ENCODE data around the gene ENO1.
"Not testable (repeated sequence)": the region's sequence is repeated elsewhere in the genome, so short reads cannot be mapped to it uniquely, and the experiment has no call there.

ENO1 gene

DNA sequence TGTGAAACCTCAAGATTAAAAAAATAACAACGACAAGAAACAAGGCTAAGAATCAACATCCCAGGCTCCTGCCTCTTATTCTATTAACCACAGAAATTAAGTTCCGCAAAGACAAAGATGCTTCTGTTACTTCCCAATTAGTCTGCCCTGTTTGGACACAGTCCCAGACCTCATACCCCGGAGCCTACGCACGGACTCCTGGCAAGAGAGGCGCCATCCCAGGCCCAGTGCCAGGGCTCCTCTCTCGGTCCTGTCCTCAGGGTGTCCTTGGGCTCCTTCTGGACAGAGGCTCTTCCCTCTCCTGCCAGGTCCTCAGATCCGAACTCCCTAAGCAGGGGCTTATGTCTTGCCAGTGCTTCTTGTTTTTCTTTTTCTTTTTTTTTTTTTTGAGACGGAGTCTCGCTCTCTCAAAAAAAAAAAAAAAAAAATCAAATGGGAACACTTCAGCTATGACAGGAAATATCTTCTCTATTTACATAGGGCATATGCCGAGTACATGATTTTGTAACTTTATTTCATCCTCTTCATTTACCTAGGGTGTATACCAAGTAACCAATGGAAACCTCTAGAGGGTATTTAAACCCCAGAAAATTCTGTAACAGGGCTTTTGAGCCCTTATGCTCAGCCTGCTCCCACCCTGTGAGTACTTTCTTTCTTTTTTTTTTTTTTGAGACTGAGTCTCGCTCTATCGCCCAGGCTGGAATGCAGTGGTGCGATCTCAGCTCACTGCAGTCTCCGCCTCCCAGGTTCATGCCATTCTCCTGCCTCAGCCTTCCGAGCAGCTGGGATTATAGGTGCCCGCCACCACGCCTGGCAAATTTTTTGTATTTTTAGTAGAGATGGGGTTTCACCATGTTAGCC lies 11.7 kb upstream of the ENO1 start:
- peak overlapping the region; percentile 40 for H2AK5ac ChIP-seq (ENCODE audit: low read depth, low read length)
- no peak overlapping the region for H3K4me3 ChIP-seq (ENCODE audit: low read length in 2 of 2)
- no peak overlapping the region for H4K91ac ChIP-seq (ENCODE audit: low read depth, low read length, poor library complexity)
- H3K79me1 ChIP-seq (ENCODE audit: low read depth, low read length): no peaks in the 10 kb centered on the region
- no peak overlapping the region for H3K4ac ChIP-seq (ENCODE audit: low read length)
- H2BK120ac ChIP-seq (ENCODE audit: low read depth, low read length): no peak overlapping the region
- no peak for DNase-seq (ENCODE audit: low spot score)
- no peak overlapping the region for H3K27ac ChIP-seq (replicated peaks; ENCODE audit: low read length)
- no peak overlapping the region for H2BK12ac ChIP-seq (ENCODE audit: low read length)
- H3K23ac ChIP-seq (ENCODE audit: low read depth, low read length, poor library complexity): no peak overlapping the region
- no peak overlapping the region for H2AFZ ChIP-seq (ENCODE audit: low read length)
- H2BK15ac ChIP-seq (ENCODE audit: low read length): no peak overlapping the region
- no CpG with 5 or more reads among the region's 18 CpGs for WGBS, 2 donors (ENCODE audit: extremely low coverage in 2 of 2, insufficient read length in 2 of 2, insufficient replicate concordance in 1 of 2)
- H3K14ac ChIP-seq (ENCODE audit: low read length): no peak overlapping the region
- H3K4me2 ChIP-seq (ENCODE audit: insufficient read depth, low read length, poor library complexity, severe bottlenecking): no peak overlapping the region
- no peak overlapping the region for H3K9ac ChIP-seq (ENCODE audit: low read depth, low read length, poor library complexity)
- H2BK5ac ChIP-seq (ENCODE audit: low read length): no peak overlapping the region
- H4K8ac ChIP-seq (ENCODE audit: low read depth, low read length): no peak overlapping the region
- H3K36me3 ChIP-seq (replicated peaks in 1 of 2; ENCODE audit: control insufficient read depth in 2 of 2, insufficient read depth in 2 of 2, low read length in 2 of 2): no peaks in the 10 kb centered on the region
- H3K18ac ChIP-seq (ENCODE audit: low read length): peak overlapping the region; percentile 92
- peaks cover 0 to 3% (median 0%) of the 10 kb centered on the region in 3 experiments for H3K27me3 ChIP-seq (ENCODE audit: control insufficient read depth in 3 of 3, insufficient read depth in 3 of 3, low read depth in 1 of 3, low read length in 3 of 3)
- no peaks in the 10 kb centered on the region for H3K9me3 ChIP-seq (replicated peaks in 1 of 2; ENCODE audit: control insufficient read depth in 2 of 2, insufficient read depth in 1 of 2, low read depth in 1 of 2, low read length in 2 of 2)
- H3K4me1 ChIP-seq (ENCODE audit: control insufficient read depth in 2 of 2, insufficient read depth in 1 of 2, low read depth in 1 of 2, low read length in 2 of 2): peaks cover 0 to 8% of the 10 kb centered on the region in 2 donors

DNA sequence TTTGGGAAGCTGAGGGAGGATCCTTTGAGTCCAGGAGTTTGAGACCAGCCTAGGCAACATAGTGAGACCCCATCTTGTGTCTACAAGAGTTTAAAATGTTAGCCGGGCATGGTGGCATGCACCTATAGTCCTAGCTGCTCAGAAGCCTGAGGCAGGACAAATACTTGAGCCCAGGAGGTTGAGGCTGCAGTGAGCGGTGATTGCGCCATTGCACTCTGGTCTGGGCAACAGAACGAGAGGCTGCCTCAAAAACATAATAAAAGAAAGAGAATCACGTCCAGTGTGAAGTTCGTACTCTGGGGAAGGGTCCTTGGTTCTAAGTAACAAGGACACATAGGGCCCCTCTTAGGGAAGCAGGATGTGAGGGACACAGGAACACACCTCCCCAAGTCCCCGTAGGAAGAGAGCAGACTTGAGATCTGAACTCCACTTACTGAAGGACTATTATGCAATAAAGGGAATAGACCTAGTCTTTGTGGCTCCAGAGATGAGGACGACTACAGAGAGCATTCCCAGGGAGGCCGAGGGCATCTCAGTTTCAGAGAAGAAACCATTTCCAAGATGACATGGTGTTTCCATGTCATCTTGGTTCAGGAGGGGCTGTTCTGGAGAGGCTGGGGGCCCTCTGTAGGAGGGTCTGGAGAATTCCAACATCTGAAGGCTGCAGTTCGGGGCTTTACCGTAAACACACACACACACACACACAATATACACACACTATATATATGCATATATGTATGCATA lies 10.8 kb upstream of the ENO1 start:
- H4K8ac ChIP-seq (ENCODE audit: low read depth, low read length): no peak overlapping the region
- no peak overlapping the region for H2BK15ac ChIP-seq (ENCODE audit: low read length)
- H3K23ac ChIP-seq (ENCODE audit: low read depth, low read length, poor library complexity): no peak overlapping the region
- no peaks in the 10 kb centered on the region for H3K27me3 ChIP-seq (ENCODE audit: control insufficient read depth in 3 of 3, insufficient read depth in 3 of 3, low read depth in 1 of 3, low read length in 3 of 3)
- no peak overlapping the region for H2BK120ac ChIP-seq (ENCODE audit: low read depth, low read length)
- no peak overlapping the region for H2BK5ac ChIP-seq (ENCODE audit: low read length)
- no peak overlapping the region for H4K91ac ChIP-seq (ENCODE audit: low read depth, low read length, poor library complexity)
- H3K9me3 ChIP-seq (replicated peaks in 1 of 2; ENCODE audit: control insufficient read depth in 2 of 2, insufficient read depth in 1 of 2, low read depth in 1 of 2, low read length in 2 of 2): no peaks in the 10 kb centered on the region
- H3K79me1 ChIP-seq (ENCODE audit: low read depth, low read length): no peaks in the 10 kb centered on the region
- H3K27ac ChIP-seq (replicated peaks; ENCODE audit: low read length): no peak overlapping the region
- no peak overlapping the region for H2BK12ac ChIP-seq (ENCODE audit: low read length)
- H2AK5ac ChIP-seq (ENCODE audit: low read depth, low read length): no peak overlapping the region
- H3K14ac ChIP-seq (ENCODE audit: low read length): no peak overlapping the region
- H3K4me3 ChIP-seq (ENCODE audit: low read length in 2 of 2): no peak overlapping the region
- WGBS, 2 donors (ENCODE audit: extremely low coverage in 2 of 2, insufficient read length in 2 of 2, insufficient replicate concordance in 1 of 2): no CpG with 5 or more reads among the region's 11 CpGs
- no peak overlapping the region for H3K4me2 ChIP-seq (ENCODE audit: insufficient read depth, low read length, poor library complexity, severe bottlenecking)
- H3K9ac ChIP-seq (ENCODE audit: low read depth, low read length, poor library complexity): no peak overlapping the region
- no peak overlapping the region for H3K4ac ChIP-seq (ENCODE audit: low read length)
- H3K18ac ChIP-seq (ENCODE audit: low read length): no peak overlapping the region
- no peak for DNase-seq (ENCODE audit: low spot score)
- H2AFZ ChIP-seq (ENCODE audit: low read length): no peak overlapping the region
- peaks cover 0 to 8% of the 10 kb centered on the region in 2 donors for H3K4me1 ChIP-seq (ENCODE audit: control insufficient read depth in 2 of 2, insufficient read depth in 1 of 2, low read depth in 1 of 2, low read length in 2 of 2)
- H3K36me3 ChIP-seq (replicated peaks in 1 of 2; ENCODE audit: control insufficient read depth in 2 of 2, insufficient read depth in 2 of 2, low read length in 2 of 2): no peaks in the 10 kb centered on the region

DNA sequence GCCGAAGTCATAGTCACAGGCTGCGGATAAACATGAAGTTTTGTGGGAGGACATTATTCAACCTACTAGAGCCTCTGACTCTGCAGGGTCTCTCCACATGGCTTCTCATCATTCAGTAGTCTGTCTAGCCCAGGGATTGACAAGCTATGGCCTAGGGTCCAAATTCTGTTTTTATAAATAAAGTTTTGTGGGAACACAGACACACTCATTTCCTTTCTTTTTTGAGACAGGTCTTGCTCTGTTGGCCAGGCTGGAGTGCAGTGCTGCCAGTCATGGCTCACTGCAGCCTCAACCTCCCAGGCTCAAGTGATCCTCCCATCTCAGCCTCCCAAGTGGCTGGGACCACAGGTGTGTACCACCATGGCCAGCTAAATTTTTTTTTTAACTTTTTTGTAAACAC lies 8.1 kb upstream of the ENO1 start:
- no CpG with 5 or more reads among the region's 2 CpGs for WGBS, 2 donors (ENCODE audit: extremely low coverage in 2 of 2, insufficient read length in 2 of 2, insufficient replicate concordance in 1 of 2)

DNA sequence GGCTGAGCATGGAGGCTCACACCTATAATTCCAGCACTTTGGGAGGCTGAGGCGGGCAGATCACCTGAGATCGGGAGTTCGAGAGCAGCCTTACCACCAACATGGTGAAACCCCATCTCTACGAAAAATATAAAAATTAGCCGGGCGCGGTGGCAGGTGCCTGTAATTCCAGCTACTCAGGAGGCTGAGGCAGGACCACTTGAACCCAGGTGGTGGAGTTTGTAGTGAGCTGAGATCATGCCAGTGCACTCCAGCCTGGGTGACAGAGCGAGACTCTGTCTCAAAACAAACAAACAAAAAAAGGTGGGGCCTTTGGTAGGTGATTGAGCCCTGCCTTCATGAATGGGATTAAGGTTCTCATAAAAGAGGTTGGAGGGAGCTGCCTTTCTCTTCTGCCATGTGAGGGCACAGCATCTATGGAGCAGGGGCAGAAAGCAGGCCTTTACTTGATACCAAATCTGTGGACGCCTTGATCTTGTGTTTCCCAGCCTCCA lies 7.6 kb upstream of the ENO1 start:
- not testable (repeated sequence) for H3K18ac ChIP-seq (ENCODE audit: low read length); H3K4me2 ChIP-seq (ENCODE audit: insufficient read depth, low read length, poor library complexity, severe bottlenecking); H4K91ac ChIP-seq (ENCODE audit: low read depth, low read length, poor library complexity); DNase-seq (ENCODE audit: low spot score); H2BK15ac ChIP-seq (ENCODE audit: low read length); H3K4ac ChIP-seq (ENCODE audit: low read length); H3K9me3 ChIP-seq (replicated peaks in 1 of 2; ENCODE audit: control insufficient read depth in 2 of 2, insufficient read depth in 1 of 2, low read depth in 1 of 2, low read length in 2 of 2); H2BK5ac ChIP-seq (ENCODE audit: low read length); H2AFZ ChIP-seq (ENCODE audit: low read length); H2BK12ac ChIP-seq (ENCODE audit: low read length); H3K4me3 ChIP-seq (ENCODE audit: low read length in 2 of 2); H3K27ac ChIP-seq (replicated peaks; ENCODE audit: low read length); H2AK5ac ChIP-seq (ENCODE audit: low read depth, low read length); H3K14ac ChIP-seq (ENCODE audit: low read length); H3K27me3 ChIP-seq (ENCODE audit: control insufficient read depth in 3 of 3, insufficient read depth in 3 of 3, low read depth in 1 of 3, low read length in 3 of 3); H4K8ac ChIP-seq (ENCODE audit: low read depth, low read length); H3K4me1 ChIP-seq (ENCODE audit: control insufficient read depth in 2 of 2, insufficient read depth in 1 of 2, low read depth in 1 of 2, low read length in 2 of 2); H2BK120ac ChIP-seq (ENCODE audit: low read depth, low read length); H3K23ac ChIP-seq (ENCODE audit: low read depth, low read length, poor library complexity); H3K79me1 ChIP-seq (ENCODE audit: low read depth, low read length); H3K36me3 ChIP-seq (replicated peaks in 1 of 2; ENCODE audit: control insufficient read depth in 2 of 2, insufficient read depth in 2 of 2, low read length in 2 of 2); H3K9ac ChIP-seq (ENCODE audit: low read depth, low read length, poor library complexity)
- no CpG with 5 or more reads among the region's 9 CpGs for WGBS, 2 donors (ENCODE audit: extremely low coverage in 2 of 2, insufficient read length in 2 of 2, insufficient replicate concordance in 1 of 2)

More for the DNA sequence above, 8.1 kb upstream of the ENO1 start:
- no peak overlapping the region for H4K8ac ChIP-seq (ENCODE audit: low read depth, low read length)
- H3K18ac ChIP-seq (ENCODE audit: low read length): no peak overlapping the region
- H3K4me1 ChIP-seq (ENCODE audit: control insufficient read depth in 2 of 2, insufficient read depth in 1 of 2, low read depth in 1 of 2, low read length in 2 of 2): peaks cover 3 to 10% of the 10 kb centered on the region in 2 donors
- no peak overlapping the region for H3K4ac ChIP-seq (ENCODE audit: low read length)
- H2BK120ac ChIP-seq (ENCODE audit: low read depth, low read length): no peak overlapping the region
- no peak for DNase-seq (ENCODE audit: low spot score)
- H3K23ac ChIP-seq (ENCODE audit: low read depth, low read length, poor library complexity): no peak overlapping the region
- H3K4me3 ChIP-seq (ENCODE audit: low read length in 2 of 2): no peak overlapping the region
- no peak overlapping the region for H2BK5ac ChIP-seq (ENCODE audit: low read length)
- H3K27ac ChIP-seq (replicated peaks; ENCODE audit: low read length): no peak overlapping the region
- H3K27me3 ChIP-seq (ENCODE audit: control insufficient read depth in 3 of 3, insufficient read depth in 3 of 3, low read depth in 1 of 3, low read length in 3 of 3): no peaks in the 10 kb centered on the region
- no peak overlapping the region for H3K4me2 ChIP-seq (ENCODE audit: insufficient read depth, low read length, poor library complexity, severe bottlenecking)
- H2AK5ac ChIP-seq (ENCODE audit: low read depth, low read length): no peak overlapping the region
- no peaks in the 10 kb centered on the region for H3K79me1 ChIP-seq (ENCODE audit: low read depth, low read length)
- H2BK15ac ChIP-seq (ENCODE audit: low read length): no peak overlapping the region
- H2AFZ ChIP-seq (ENCODE audit: low read length): no peak overlapping the region
- no peak overlapping the region for H3K9ac ChIP-seq (ENCODE audit: low read depth, low read length, poor library complexity)
- H3K14ac ChIP-seq (ENCODE audit: low read length): no peak overlapping the region
- H4K91ac ChIP-seq (ENCODE audit: low read depth, low read length, poor library complexity): no peak overlapping the region
- no peaks in the 10 kb centered on the region for H3K9me3 ChIP-seq (replicated peaks in 1 of 2; ENCODE audit: control insufficient read depth in 2 of 2, insufficient read depth in 1 of 2, low read depth in 1 of 2, low read length in 2 of 2)
- H2BK12ac ChIP-seq (ENCODE audit: low read length): no peak overlapping the region
- H3K36me3 ChIP-seq (replicated peaks in 1 of 2; ENCODE audit: control insufficient read depth in 2 of 2, insufficient read depth in 2 of 2, low read length in 2 of 2): no peaks in the 10 kb centered on the region
